GM21447 (cell line): ENCODE results near the gene SAMD1.

ENCODE experiments used
- ATAC-seq: cut with Tn5 transposase; IDR thresholded peaks from one replicate; pipeline ENCODE4 v1.9.1; 2021; ENCODE audit not compliant: unreplicated experiment

SAMD1 gene

GRCh38 chr19:14089662-14090508, 666 bp downstream of the SAMD1 start:
- no peak for ATAC-seq

- no peak for ATAC-seq
Observed at GRCh38 chr19:14089412-14089661, 1.2 kb downstream of the SAMD1 start.

GRCh38 chr19:14088634-14089411, 1.7 kb downstream of the SAMD1 start:
- ATAC-seq: no peak

GRCh38 chr19:14086098-14086497, 4.5 kb downstream of the SAMD1 start:
- ATAC-seq: no peak

- no peak for ATAC-seq
Observed at GRCh38 chr19:14085309-14085995, 5.1 kb downstream of the SAMD1 start, which contains the start of gene C19orf67. TSS of gene C19orf67 (minus strand) at chr19:14085783. CDS start at chr19:14085627, 156 bp downstream.

- ATAC-seq: no peak
Observed at GRCh38 chr19:14082675-14082960, 7.9 kb downstream of the SAMD1 start.

- peak; percentile 12 for ATAC-seq
Observed at GRCh38 chr19:14081797-14082674, 8.5 kb downstream of the SAMD1 start.

GRCh38 chr19:14080887-14081796, 9.4 kb downstream of the SAMD1 start:
- peak; percentile 88 for ATAC-seq

- no peak for ATAC-seq
Observed at GRCh38 chr19:14078411-14078810, 12.1 kb downstream of the SAMD1 start.

GRCh38 chr19:14073925-14074838, 16.4 kb downstream of the SAMD1 start:
- ATAC-seq: no peak

- ATAC-seq: no peak
Observed at GRCh38 chr19:14073261-14073924, 17.2 kb downstream of the SAMD1 start.

- no peak for ATAC-seq
Observed at GRCh38 chr19:14072535-14073260, 17.9 kb downstream of the SAMD1 start, which contains the start of gene MISP3. TSS of gene MISP3 (plus strand) at chr19:14072786. CDS start at chr19:14073310, 524 bp downstream.

GRCh38 chr19:14070268-14071050, 20.1 kb downstream of the SAMD1 start:
- no peak for ATAC-seq

- ATAC-seq: no peak
Observed at GRCh38 chr19:14066134-14066533, 24.4 kb downstream of the SAMD1 start.

GRCh38 chr19:14063105-14063504, 27.4 kb downstream of the SAMD1 start:
- ATAC-seq: no peak

GRCh38 chr19:14062558-14062855, 28.0 kb downstream of the SAMD1 start:
- no peak for ATAC-seq
